NCI-H82 (cell line): ENCODE measurements around the gene EDC4.
A peak's percentile ranks its signal among the peaks of the same experiment; 100 is the strongest.
"Not testable (repeated sequence)": the region's sequence is repeated elsewhere in the genome, so short reads cannot be mapped to it uniquely, and the experiment has no call there.

ENCODE experiments used
- DNase-seq: peaks from one replicate; lab custom pipeline; 2025; lab: John Stamatoyannopoulos, UW

Gene EDC4

GRCh38 chr16:67872631-67873434, at the start of gene EDC4:
EDC4 (plus strand) TSS chr16:67873052; CDS start chr16:67873262, 210 bp downstream.
- peak; percentile 81 for DNase-seq

- DNase-seq, result no peak
Measured at GRCh38 chr16:67825119-67825518, 47.7 kb upstream of the EDC4 start.

- DNase-seq, result no peak
Measured at GRCh38 chr16:67825906-67826305, 46.9 kb upstream of the EDC4 start.

GRCh38 chr16:67828651-67829050, 44.2 kb upstream of the EDC4 start:
- DNase-seq, result no peak

DNA sequence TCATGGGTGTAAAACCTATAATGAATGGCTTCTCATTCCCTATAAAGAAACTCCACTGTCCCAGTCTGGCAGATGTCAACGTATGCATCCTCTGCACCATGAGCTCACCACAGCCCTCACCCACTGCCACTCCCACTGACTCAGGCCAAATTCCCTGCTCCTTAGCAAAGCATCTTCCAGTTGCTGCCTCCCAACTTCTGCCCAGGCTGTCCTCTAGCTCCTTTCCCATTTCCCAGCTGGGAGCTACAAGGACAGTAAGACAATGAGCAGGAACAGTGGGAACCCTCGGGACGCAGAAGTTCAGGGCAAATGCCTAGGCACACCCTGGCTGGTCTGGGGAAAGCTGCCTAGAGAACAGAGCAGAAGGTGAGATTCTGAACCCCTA, 39.8 kb upstream of the EDC4 start:
- DNase-seq, result peak; percentile 36

DNA sequence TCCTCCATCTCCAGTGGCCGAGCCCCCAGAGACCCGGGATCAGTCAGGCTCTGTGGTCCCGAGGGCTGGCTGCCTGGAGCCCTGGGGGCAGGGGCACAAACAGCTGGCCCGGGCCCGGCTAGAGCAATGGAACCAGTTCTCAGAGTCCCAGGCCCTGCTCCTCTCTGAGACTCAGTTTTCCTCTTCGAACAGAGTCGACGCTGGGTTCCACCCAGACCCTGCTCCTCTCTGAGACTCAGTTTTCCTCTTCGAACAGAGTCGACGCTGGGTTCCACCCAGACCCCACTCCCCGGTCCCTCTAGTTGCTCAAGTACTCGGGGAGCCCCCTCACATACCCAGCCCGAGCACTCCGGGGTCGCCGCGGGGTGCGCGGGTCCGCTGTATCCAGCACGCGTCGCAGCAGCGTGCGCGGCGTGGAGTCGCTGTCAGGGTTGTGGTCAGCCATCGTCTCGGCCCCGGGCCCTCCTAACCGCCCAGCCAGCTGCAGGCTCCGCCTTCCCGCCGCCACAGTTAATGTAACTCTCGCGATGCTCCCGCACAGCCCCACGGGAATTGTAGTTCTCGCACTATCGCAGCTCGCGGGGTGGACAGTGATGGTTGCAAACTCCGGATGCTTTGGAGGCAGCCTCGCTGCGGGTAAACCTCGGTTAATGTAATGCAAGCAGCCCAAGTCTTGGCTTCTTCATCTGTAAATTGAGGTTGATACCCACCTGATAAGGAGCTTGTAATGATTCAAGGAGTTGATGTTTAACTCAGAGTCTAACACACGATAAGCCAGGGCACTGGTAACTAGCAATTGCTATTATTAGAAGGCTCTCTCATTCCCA, 39.2 kb upstream of the EDC4 start:
- peak; percentile 93 for DNase-seq

GRCh38 chr16:67834242-67834614, 38.6 kb upstream of the EDC4 start:
- DNase-seq, result no peak

DNA sequence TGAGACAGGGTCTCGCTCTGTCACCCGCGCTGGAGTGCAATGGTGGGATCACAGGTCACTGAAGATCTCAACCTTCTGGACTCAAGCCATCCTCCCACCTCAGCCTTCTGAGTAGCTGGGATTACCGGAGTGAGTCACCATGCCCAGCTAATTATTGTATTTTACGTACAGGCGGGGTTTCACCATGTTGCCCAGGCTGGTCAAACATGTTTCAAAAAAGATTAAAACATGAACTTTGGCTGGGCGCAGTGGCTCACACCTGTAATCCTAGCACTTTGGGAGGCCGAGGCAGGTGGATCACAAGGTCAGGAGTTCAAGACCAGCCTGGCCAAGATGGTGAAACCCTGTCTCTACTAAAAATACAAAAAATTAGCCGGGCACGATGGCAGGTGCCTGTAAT, 35.7 kb upstream of the EDC4 start:
- not testable (repeated sequence) for DNase-seq

DNA sequence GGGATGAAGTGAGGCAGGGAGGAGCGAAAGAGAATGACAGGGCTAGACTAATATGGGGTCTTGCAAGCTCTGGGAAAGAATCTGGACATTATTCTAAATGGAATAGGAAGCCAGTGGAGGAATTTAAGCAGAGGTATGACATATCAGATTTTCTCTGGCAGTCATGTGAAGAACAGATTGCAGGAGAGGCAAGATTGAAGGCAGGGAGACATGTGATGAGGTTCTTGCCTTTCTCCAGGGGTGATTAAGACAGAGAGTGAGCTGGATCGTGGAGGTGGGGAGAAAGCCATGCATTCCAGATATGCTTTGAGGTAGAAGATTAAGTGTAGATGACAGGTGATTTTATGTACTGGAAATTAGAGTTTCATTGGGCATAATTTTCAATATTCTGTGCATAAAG, 35.0 kb upstream of the EDC4 start:
- peak; percentile 3 for DNase-seq

- DNase-seq, result no peak
Measured at GRCh38 chr16:67841198-67841815, 31.5 kb upstream of the EDC4 start.

DNA sequence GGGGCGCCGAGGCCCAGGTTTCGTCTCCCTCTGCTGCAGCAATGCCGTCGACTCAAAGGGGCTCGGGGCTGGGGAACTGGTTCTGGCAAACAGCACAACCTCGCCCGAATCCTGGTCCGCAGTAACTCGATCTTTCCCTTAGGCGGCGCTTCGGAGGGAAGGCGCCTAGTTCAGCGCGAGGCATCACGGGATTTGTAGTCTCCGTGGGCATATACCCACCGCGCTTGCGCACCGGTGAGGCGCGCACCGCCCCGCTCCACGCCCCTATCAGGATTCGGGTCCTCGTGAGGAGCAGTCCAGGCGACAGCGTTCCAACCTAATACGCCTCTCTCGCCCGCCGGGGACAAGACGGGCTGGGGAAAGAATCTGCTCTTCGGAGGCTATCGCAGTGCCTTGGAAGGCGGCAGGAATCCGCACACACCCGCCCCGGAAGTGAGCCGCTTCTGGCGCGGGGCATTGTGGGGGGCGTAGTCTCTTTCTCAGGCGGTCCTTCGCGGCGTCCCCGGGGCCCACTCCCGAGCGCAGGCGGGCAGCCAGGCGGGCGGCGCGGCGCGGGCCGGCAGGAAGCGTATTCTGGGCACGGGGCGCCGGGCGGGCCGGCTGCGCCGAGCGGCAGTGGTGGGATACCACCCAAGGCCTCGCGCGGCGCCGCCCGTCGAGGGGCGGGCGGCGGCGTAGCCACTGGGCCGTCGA, 30.9 kb upstream of the EDC4 start, which contains the start of gene THAP11:
Gene THAP11 (plus strand): TSS at position 505 of the 693 bp plus-strand sequence. CDS start 235 bp downstream, outside the sequence.
- peak; percentile 98 for DNase-seq

GRCh38 chr16:67842509-67843342, 30.1 kb upstream of the EDC4 start:
- peak; percentile 71 for DNase-seq

DNA sequence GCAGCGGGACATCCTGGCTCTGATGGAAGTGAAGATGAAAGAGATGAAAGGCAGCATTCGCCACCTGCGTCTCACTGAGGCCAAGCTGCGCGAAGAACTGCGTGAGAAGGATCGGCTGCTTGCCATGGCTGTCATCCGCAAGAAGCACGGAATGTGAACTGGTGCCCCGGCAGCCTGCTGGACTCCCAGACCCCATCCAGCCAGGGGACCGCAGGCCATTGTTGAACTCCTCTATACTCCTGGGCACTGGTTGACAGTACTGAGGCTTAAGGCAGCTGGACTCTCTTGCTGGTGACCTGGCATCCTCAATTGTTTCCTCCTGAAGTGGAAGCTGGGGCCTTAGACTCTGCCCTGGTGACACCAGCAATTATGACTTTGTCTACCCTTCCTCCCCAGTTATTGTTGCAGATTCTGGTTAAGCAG, 29.5 kb upstream of the EDC4 start:
- peak; percentile 46 for DNase-seq

GRCh38 chr16:67844497-67844896, 28.4 kb upstream of the EDC4 start:
- DNase-seq, result peak; percentile 55

GRCh38 chr16:67845291-67846062, 27.4 kb upstream of the EDC4 start:
- DNase-seq, result peak; percentile 37

GRCh38 chr16:67846063-67846319, 26.9 kb upstream of the EDC4 start:
- no peak for DNase-seq

DNA sequence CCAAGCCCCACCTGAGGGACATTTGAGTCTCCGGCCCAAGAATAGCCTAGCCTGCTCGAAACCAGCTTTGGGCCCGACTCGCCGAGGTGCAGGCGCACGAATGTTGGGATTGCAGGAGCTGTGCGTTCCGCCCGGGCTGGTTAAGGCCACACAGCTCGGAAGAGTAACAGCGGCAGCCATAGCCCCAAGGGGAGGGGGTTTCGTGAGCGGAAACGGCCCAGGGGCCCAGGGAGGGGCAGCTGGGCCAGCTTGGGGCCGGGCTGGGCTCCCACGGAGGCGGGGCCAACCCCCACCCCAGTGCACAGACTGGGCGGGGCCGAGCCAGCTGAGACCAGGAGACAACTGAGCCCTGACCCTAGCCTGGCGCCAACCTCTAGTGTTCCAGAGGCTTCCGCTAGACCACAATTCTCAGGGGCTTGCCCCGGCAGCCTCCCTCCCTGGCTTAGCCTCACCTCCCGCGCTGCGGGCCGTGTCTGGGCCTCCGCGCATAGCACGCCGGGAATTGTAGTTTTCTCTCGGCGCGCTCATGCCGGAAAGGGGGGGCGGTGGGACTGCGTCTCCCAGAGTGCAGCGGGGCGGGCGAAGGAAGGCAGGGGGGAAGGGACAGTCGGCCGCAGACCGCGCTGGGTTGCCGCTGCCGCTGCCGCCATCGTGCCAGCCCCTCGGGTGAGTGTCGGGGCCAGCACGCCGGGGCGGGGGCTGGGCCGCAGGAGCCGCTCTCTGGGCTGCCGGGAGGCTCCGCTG, 26.4 kb upstream of the EDC4 start, which contains the start of gene NUTF2:
Gene NUTF2 (plus strand): TSS at position 614 of the 744 bp plus-strand sequence. CDS start 18,198 bp downstream, outside the sequence.
- peak; percentile 99 for DNase-seq

DNA sequence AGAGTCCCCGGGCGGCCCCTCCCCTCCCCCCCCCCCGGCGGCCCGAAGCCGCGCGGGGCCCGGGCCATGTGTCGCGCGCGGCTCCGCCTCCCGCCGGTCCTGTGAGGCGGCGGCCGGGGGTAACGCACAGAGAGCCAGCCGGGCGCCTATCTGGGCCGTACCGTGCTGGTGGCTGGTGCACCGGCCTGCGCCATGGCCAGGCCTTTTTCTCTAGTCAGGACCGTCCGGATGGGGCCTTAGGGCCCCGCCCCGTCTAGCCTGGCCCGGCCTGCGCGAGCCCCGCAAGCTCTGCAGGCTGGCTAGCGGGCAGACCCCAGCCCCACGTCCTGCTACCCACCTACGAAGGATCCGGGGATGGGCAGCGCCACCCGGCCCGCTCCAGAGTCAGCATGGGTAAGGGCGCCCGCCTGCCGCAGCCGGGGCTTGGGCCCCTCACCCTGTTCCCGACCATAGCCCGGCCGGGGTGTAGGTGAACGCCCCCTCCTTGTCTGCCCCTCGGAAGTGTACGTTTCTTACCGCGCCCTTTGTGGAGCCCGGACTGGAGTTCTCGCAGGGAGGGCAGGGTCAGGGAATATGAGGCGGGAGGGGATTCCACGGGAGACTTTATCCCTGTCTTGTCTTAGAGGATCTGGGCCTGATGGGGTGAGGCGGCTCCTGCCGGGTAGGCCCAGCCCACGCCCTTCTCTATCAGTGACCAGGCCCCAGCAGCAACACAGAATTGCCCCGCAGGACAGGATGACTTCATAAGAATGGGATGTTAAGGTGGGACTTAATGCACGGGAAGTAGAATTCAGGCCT, 25.6 kb upstream of the EDC4 start, which contains the start of gene CENPT:
Gene CENPT (minus strand): TSS at position 630 of the 798 bp plus-strand sequence. CDS start 13,834 bp downstream, outside the sequence.
- DNase-seq, result peak; percentile 78

GRCh38 chr16:67848118-67848517, 24.7 kb upstream of the EDC4 start:
- no peak for DNase-seq
